K562 (cell line): ENCODE results near the gene SLC19A1. TPM values are rescaled to one million over a fixed set of nuclear protein-coding genes. Genes with fewer than 3 reads are reported as not detected.

Experiments used
- ATAC-seq: fragments of 200-7000 bp; cut with Tn5 transposase; 3 replicates; pipeline ENCODE4 v1.9.1; 2020; ENCODE audit warnings: moderate library complexity
- BruUV-seq: library from RNA; stranded (reverse); fragments of 400-500 nt; replicated peaks from 2 replicates; lab custom pipeline; 2021; lab: Mats Ljungman, UMichigan
- CTCF ChIA-PET: fragments of 300-600 bp; formaldehyde crosslinking; extraction: SDS; loops from one replicate; lab custom pipeline; 2021; ENCODE audit warnings: low intra/inter-chr PET ratio; lab: Yijun Ruan, JAX
- POLR2A ChIA-PET: fragments of 300-600, 350-650 bp; sonication (Branson Sonifier 250); formaldehyde crosslinking; extraction: SDS; loops from one replicate; lab custom pipeline; 2021; ENCODE audit warnings: antibody characterized with exemption, inconsistent platforms; lab: Yijun Ruan, JAX
- DNase-seq, 4 experiments: peaks; one replicate each; pipeline versions ENCODE4 v3.0.0 to v3.0.0-alpha.2; 2011 to 2018; ENCODE audit warnings: low spot score in 3 of 4, mixed read lengths in 3 of 4; ENCODE audit errors: extremely low read depth in 1 of 4
- FAIRE-seq: peaks from 2 replicates; lab custom pipeline; 2011; peaks lifted over from hg19 to GRCh38; lab: Jason Lieb, UNC
- H2AFZ ChIP-seq: 2 replicates; pipeline ENCODE4 v1.6.0; 2011; ENCODE audit warnings: low read depth, low read length, control low read depth, inconsistent platforms
- H3K27ac ChIP-seq: fragments of 200-600 bp; 3 replicates; pipeline ENCODE4 v1.8.0; 2011; ENCODE audit warnings: low read depth, mild to moderate bottlenecking, control low read depth, inconsistent platforms, low read length, moderate library complexity, mixed read lengths; ENCODE audit errors: extremely low read depth
- H3K27me3 ChIP-seq, 2 experiments: fragments of 300-600 bp in 1 of 2; 2 replicates in 1 of 2; 3 replicates in 1 of 2; pipeline versions ENCODE4 v1.6.0 to v1.8.0; 2011; ENCODE audit warnings: inconsistent platforms in 2 of 2, low read length in 2 of 2, mild to moderate bottlenecking in 1 of 2, mixed read lengths in 1 of 2, moderate library complexity in 1 of 2; ENCODE audit not compliant: control insufficient read depth in 2 of 2, insufficient read depth in 2 of 2
- H3K36me3 ChIP-seq: fragments of 300-600 bp; 3 replicates; pipeline ENCODE4 v1.8.0; 2011; ENCODE audit warnings: mild to moderate bottlenecking, low read length, inconsistent platforms; ENCODE audit not compliant: control insufficient read depth, insufficient read depth
- H3K4me1 ChIP-seq, 2 experiments: fragments of 200-600 bp in 1 of 2; replicated peaks in 1 of 2; 2 replicates in 1 of 2; 3 replicates in 1 of 2; pipeline versions ENCODE4 v1.5.1 to v1.8.0; 2011; ENCODE audit warnings: inconsistent platforms in 2 of 2, low read length in 2 of 2, mild to moderate bottlenecking in 1 of 2, mixed read lengths in 1 of 2, moderate library complexity in 1 of 2; ENCODE audit not compliant: control insufficient read depth in 2 of 2, insufficient read depth in 2 of 2
- H3K4me2 ChIP-seq: 2 replicates; pipeline ENCODE4 v1.6.1; 2011; ENCODE audit warnings: low read length, control low read depth, inconsistent platforms, mixed read lengths; ENCODE audit not compliant: insufficient read depth
- H3K4me3 ChIP-seq: fragments of 200-600 bp; sonication (generic), shearing (Covaris generic); 2 replicates; pipeline ENCODE4 v1.5.1; 2016; ENCODE audit warnings: control low read depth, inconsistent platforms
- H3K79me2 ChIP-seq: fragments of 200-600 bp; 3 replicates; pipeline ENCODE4 v1.8.0; 2011; ENCODE audit warnings: low read length, inconsistent platforms; ENCODE audit not compliant: control insufficient read depth, insufficient read depth
- H3K9ac ChIP-seq, 2 experiments: 2 replicates each; pipeline versions ENCODE4 v1.6.0 to v1.6.1; 2011; ENCODE audit warnings: low read depth in 2 of 2, low read length in 2 of 2, control low read depth in 1 of 2, inconsistent platforms in 1 of 2, mild to moderate bottlenecking in 1 of 2, mixed read lengths in 1 of 2; ENCODE audit not compliant: insufficient read depth in 1 of 2
- H3K9me1 ChIP-seq: one replicate; pipeline ENCODE4 v1.6.0; 2011; ENCODE audit warnings: inconsistent platforms, mild to moderate bottlenecking, low read length, moderate library complexity; ENCODE audit not compliant: control insufficient read depth, insufficient read depth
- H3K9me3 ChIP-seq: replicated peaks from 2 replicates; pipeline ENCODE4 v1.5.1; 2011; ENCODE audit warnings: low read depth, low read length, inconsistent platforms; ENCODE audit not compliant: control insufficient read depth, insufficient read depth
- H4K20me1 ChIP-seq: replicated peaks from 2 replicates; pipeline ENCODE4 v1.6.1; 2011; ENCODE audit warnings: low read length, inconsistent platforms, mixed read lengths; ENCODE audit not compliant: control insufficient read depth, insufficient read depth
- KDM4B ChIP-seq, 2 experiments: fragments of 450-650 bp in 1 of 2; sonication (generic) in 1 of 2; IDR thresholded peaks; 2 replicates each; pipeline ENCODE4 v1.6.1; 2016 to 2017; ENCODE audit warnings: borderline replicate concordance in 2 of 2, antibody characterized with exemption in 1 of 2, low read depth in 1 of 2, mild to moderate bottlenecking in 1 of 2
- MCM3 ChIP-seq: fragments of 450-650 bp; IDR thresholded peaks from 2 replicates; pipeline ENCODE4 v1.6.1; 2016
- NCOA1 ChIP-seq: fragments of 450-650 bp; IDR thresholded peaks from 2 replicates; pipeline ENCODE4 v1.6.1; 2016; ENCODE audit warnings: low read depth
- NR2C2 ChIP-seq, 2 experiments: fragments of 200-800 bp in 1 of 2; sonication (Bioruptor generic) in 1 of 2; sonication (generic) in 1 of 2; formaldehyde crosslinking in 1 of 2; IDR thresholded peaks; 2 replicates each; pipeline versions ENCODE4 v1.6.1 to v1.8.0; 2016 to 2022; ENCODE audit warnings: mild to moderate bottlenecking in 1 of 2, missing compliant biosample characterization in 1 of 2, missing genetic modification characterization in 1 of 2, missing genetic modification reagents in 1 of 2
- POLR2AphosphoS2 ChIP-seq: IDR thresholded peaks from 2 replicates; pipeline ENCODE4 v1.6.1; 2012; ENCODE audit warnings: low read length, improper control_type of control experiment
- RBM34 ChIP-seq: fragments of 200-400 bp; formaldehyde crosslinking; IDR thresholded peaks from 2 replicates; pipeline ENCODE4 v1.6.1; 2018; ENCODE audit warnings: low read length, borderline replicate concordance; ENCODE audit not compliant: insufficient read depth
- ZNF146 ChIP-seq: IDR thresholded peaks from one replicate; pipeline ENCODE4 v1.6.1; 2018; ENCODE audit warnings: missing compliant biosample characterization; ENCODE audit not compliant: unreplicated experiment
- ZNF253 ChIP-seq: fragments of 250-450 bp; sonication (Bioruptor Pico); conservative IDR thresholded peaks from 2 replicates; pipeline ENCODE4 v1.6.1; 2021; ENCODE audit warnings: mild to moderate bottlenecking
- ZNF282 ChIP-seq: sonication (generic); formaldehyde crosslinking; IDR thresholded peaks from 2 replicates; pipeline ENCODE4 v1.8.1; 2023; ENCODE audit warnings: missing genetic modification reagents
- ZNF668 ChIP-seq: fragments of 250-450 bp; sonication (Bioruptor Pico); IDR thresholded peaks from 2 replicates; pipeline ENCODE4 v1.8.0; 2022; ENCODE audit warnings: mild to moderate bottlenecking, inconsistent platforms
- WGBS: fragments of 100-300 bp; shearing (Covaris generic); methylation state at CpG from one replicate; pipeline ENCODE4 v1.1.6; 2016; ENCODE audit warnings: low coverage, mixed read lengths; ENCODE audit not compliant: insufficient coverage; ENCODE audit errors: missing lambda C conversion rate; 5-methylcytosine and 5-hydroxymethylcytosine counted together
- in situ Hi-C: fragments of 300-500 bp; cut with MboI; formaldehyde crosslinking; loops from 4 replicates; pipeline ENCODE4 v1.15.0; 2018; ENCODE audit warnings: inconsistent platforms, mixed read lengths
- intact Hi-C: fragments of 100-400 bp; cut with micrococcal nuclease; formaldehyde crosslinking; loops from 2 replicates; pipeline ENCODE4 v1.14.2; 2022
- polyA plus RNA-seq, 8 experiments: library from polyadenylated mRNA; depleted of rRNA in 4 of 8; stranded (reverse) in 5 of 8; unstranded in 3 of 8; fragments of >200 nt; fragmentation: Nextera tagmentation in 2 of 8; fragmentation: Illumina TruSeq in 1 of 8; extraction: Ambion mirVana in 2 of 8; extraction: Trizol in 1 of 8; gene quantifications; 2 replicates each; pipeline versions ENCODE4 v1.2.1 to v1.2.3, GENCODE V29; 2011 to 2014; ENCODE audit warnings: inconsistent platforms in 1 of 8, missing spikeins in 1 of 8
- total RNA-seq, 7 experiments: library from RNA; depleted of rRNA in 6 of 7; stranded (reverse); fragments of >200 nt in 6 of 7; fragmentation: Illumina TruSeq in 2 of 7; extraction: Trizol in 2 of 7; gene quantifications; 2 replicates each; pipeline versions ENCODE4 v1.2.1 to v1.2.3, GENCODE V29; 2011 to 2021; ENCODE audit warnings: low replicate concordance in 1 of 7
- TF ChIP-seq, protein P1 (sequence below): IDR thresholded peaks from 2 replicates; pipeline ENCODE4 v1.6.1; 2016; ENCODE audit warnings: missing genetic modification characterization, missing compliant biosample characterization
- TF ChIP-seq, protein P2 (sequence below): fragments of 250-450 bp; sonication (Bioruptor Pico); IDR thresholded peaks from 2 replicates; pipeline ENCODE4 v1.8.0; 2022; ENCODE audit warnings: inconsistent platforms, mild to moderate bottlenecking, moderate library complexity, borderline replicate concordance
- TF ChIP-seq, protein P3 (sequence below): fragments of 200-800 bp; sonication (Bioruptor generic); IDR thresholded peaks from 2 replicates; pipeline ENCODE4 v1.6.1; 2016; ENCODE audit warnings: missing genetic modification characterization, missing compliant biosample characterization

The SLC19A1 gene
- total and polyA plus RNA-seq, 9 of the 15 experiments (the other 6 are each of a cell fraction or from before 2014, with no cell fraction given), result 0.65 to 88.7 (median 12.0) TPM

DNA sequence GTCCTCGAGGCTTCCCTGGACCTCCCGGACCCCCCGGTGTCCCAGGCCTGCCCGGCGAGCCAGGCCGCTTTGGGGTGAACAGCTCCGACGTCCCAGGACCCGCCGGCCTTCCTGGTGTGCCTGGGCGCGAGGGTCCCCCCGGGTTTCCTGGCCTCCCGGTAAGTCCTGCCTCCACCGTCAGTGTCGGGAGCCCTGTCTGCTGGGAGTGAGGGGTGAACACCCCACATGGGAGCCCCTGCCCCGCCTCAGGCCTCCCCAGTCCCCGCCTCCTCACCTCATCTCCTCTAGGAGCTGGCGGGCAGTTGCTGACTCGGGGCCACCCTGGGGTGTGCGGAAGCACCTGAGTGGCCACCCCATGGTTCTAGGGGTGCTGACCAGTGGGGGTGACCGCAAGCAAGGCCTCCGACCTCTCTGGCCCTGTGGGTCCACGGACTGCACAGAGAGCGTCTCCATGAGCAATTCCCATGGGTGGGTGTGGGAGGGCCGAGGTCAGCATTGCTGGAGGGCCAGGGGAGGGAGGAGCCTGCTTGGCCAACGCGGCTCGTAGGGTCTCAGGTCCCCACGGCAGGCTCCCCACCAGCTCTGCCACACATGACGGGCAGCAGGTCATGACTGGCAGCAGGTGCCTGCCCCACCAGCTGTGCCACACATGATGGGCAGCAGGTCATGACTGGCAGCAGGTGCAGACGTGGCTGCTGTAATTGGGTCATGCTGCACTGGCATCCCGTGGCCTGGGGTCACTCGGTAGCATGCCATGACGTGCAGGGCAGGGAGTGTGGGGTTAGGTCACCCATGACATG lies 61.3 kb downstream of the SLC19A1 start:
- no peak overlapping the region for H3K4me3 ChIP-seq
- H3K27ac ChIP-seq, result no peak overlapping the region
- ATAC-seq, result no peak
- no peaks in the 10 kb centered on the region; the same call in 1 of the 2 replicates for H3K9me3 ChIP-seq
- WGBS, result 65% methylated on average over 28 of the region's 35 CpGs
- H3K9ac ChIP-seq, result peak overlapping the region in 1 of 2 experiments; percentile 46; a peak in 2 of 4 replicates
- intact Hi-C loops (no loop called here), in situ Hi-C loops (no loop called here)
- CTCF ChIA-PET, result no interaction called here
- BruUV-seq, result no TSS peak
- no peak for DNase-seq
- H3K4me1 ChIP-seq, result peaks cover 13 to 72% of the 10 kb centered on the region in 2 experiments; a peak in 4 of 5 replicates
- H3K27me3 ChIP-seq, result no peaks in the 10 kb centered on the region; a peak in 1 of 5 replicates
- H3K79me2 ChIP-seq, result no peaks in the 10 kb centered on the region
- no peaks in the 10 kb centered on the region for H3K9me1 ChIP-seq
- peaks cover 13% of the 10 kb centered on the region; the same call in 2 of the 3 replicates for H3K36me3 ChIP-seq
- POLR2A ChIA-PET, result interaction anchor here (0.9 kb wide), 1 partner anchor 9 kb away, joined by 3 read pairs; no protein-coding TSS in a partner anchor
- H2AFZ ChIP-seq, result no peak overlapping the region
- no peak for FAIRE-seq
- H3K4me2 ChIP-seq, result no peak overlapping the region
- no peaks in the 10 kb centered on the region; the same call in 1 of the 2 replicates for H4K20me1 ChIP-seq
- TF ChIP-seq POLR2AphosphoS2 (no peak), ZNF253 (no peak), NCOA1 (no peak), RBM34 (no peak), ZNF146 (no peak), ZNF668 (CRISPR knock-in tag) (no peak), ZNF282 (CRISPR knock-in tag) (no peak), KDM4B (IDR thresholded peaks at IDR 0.05; ENCODE audit: borderline replicate concordance in 2 of 2, low read depth in 1 of 2) (no peak), NR2C2 (CRISPR knock-in tag; IDR thresholded peaks at IDR 0.05) (no peak), NR2C2 (tag; IDR thresholded peaks at IDR 0.05) (no peak), MCM3 (no peak)
- TF ChIP-seq, protein P1, sequence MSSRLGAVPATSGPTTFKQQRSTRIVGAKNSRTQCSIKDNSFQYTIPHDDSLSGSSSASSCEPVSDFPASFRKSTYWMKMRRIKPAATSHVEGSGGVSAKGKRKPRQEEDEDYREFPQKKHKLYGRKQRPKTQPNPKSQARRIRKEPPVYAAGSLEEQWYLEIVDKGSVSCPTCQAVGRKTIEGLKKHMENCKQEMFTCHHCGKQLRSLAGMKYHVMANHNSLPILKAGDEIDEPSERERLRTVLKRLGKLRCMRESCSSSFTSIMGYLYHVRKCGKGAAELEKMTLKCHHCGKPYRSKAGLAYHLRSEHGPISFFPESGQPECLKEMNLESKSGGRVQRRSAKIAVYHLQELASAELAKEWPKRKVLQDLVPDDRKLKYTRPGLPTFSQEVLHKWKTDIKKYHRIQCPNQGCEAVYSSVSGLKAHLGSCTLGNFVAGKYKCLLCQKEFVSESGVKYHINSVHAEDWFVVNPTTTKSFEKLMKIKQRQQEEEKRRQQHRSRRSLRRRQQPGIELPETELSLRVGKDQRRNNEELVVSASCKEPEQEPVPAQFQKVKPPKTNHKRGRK (tag), result no peak
- TF ChIP-seq, protein P2, sequence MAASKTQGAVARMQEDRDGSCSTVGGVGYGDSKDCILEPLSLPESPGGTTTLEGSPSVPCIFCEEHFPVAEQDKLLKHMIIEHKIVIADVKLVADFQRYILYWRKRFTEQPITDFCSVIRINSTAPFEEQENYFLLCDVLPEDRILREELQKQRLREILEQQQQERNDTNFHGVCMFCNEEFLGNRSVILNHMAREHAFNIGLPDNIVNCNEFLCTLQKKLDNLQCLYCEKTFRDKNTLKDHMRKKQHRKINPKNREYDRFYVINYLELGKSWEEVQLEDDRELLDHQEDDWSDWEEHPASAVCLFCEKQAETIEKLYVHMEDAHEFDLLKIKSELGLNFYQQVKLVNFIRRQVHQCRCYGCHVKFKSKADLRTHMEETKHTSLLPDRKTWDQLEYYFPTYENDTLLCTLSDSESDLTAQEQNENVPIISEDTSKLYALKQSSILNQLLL (CRISPR knock-in tag), result no peak
- TF ChIP-seq, protein P3, sequence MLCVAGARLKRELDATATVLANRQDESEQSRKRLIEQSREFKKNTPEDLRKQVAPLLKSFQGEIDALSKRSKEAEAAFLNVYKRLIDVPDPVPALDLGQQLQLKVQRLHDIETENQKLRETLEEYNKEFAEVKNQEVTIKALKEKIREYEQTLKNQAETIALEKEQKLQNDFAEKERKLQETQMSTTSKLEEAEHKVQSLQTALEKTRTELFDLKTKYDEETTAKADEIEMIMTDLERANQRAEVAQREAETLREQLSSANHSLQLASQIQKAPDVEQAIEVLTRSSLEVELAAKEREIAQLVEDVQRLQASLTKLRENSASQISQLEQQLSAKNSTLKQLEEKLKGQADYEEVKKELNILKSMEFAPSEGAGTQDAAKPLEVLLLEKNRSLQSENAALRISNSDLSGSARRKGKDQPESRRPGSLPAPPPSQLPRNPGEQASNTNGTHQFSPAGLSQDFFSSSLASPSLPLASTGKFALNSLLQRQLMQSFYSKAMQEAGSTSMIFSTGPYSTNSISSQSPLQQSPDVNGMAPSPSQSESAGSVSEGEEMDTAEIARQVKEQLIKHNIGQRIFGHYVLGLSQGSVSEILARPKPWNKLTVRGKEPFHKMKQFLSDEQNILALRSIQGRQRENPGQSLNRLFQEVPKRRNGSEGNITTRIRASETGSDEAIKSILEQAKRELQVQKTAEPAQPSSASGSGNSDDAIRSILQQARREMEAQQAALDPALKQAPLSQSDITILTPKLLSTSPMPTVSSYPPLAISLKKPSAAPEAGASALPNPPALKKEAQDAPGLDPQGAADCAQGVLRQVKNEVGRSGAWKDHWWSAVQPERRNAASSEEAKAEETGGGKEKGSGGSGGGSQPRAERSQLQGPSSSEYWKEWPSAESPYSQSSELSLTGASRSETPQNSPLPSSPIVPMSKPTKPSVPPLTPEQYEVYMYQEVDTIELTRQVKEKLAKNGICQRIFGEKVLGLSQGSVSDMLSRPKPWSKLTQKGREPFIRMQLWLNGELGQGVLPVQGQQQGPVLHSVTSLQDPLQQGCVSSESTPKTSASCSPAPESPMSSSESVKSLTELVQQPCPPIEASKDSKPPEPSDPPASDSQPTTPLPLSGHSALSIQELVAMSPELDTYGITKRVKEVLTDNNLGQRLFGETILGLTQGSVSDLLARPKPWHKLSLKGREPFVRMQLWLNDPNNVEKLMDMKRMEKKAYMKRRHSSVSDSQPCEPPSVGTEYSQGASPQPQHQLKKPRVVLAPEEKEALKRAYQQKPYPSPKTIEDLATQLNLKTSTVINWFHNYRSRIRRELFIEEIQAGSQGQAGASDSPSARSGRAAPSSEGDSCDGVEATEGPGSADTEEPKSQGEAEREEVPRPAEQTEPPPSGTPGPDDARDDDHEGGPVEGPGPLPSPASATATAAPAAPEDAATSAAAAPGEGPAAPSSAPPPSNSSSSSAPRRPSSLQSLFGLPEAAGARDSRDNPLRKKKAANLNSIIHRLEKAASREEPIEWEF (CRISPR knock-in tag), result no peak
